IPS DF 6.9 (cell line): ENCODE results near the gene CHRND.
A peak's percentile ranks its signal among the peaks of the same experiment; 100 is the strongest.

ENCODE experiments used
- DNase-seq: peaks from one replicate; pipeline ENCODE4 v3.0.0-alpha.2; 2013; ENCODE audit warnings: low read depth, low spot score
- H3K27ac ChIP-seq: one replicate; pipeline ENCODE4 v1.5.1; 2013; ENCODE audit warnings: low read length, control low read depth
- H3K27me3 ChIP-seq: 2 replicates; pipeline ENCODE4 v1.6.1; 2013; ENCODE audit warnings: mild to moderate bottlenecking, low read length; ENCODE audit not compliant: control insufficient read depth, insufficient read depth
- H3K36me3 ChIP-seq: 2 replicates; pipeline ENCODE4 v1.6.1; 2013; ENCODE audit warnings: low read length; ENCODE audit not compliant: control insufficient read depth, insufficient read depth
- H3K4me1 ChIP-seq: 2 replicates; pipeline ENCODE4 v1.6.1; 2013; ENCODE audit warnings: low read length; ENCODE audit not compliant: control insufficient read depth, insufficient read depth
- H3K4me3 ChIP-seq: 2 replicates; pipeline ENCODE4 v1.5.1; 2013; ENCODE audit warnings: mild to moderate bottlenecking, low read length
- H3K9me3 ChIP-seq: 2 replicates; pipeline ENCODE4 v1.6.1; 2013; ENCODE audit warnings: low read length, inconsistent platforms; ENCODE audit not compliant: control insufficient read depth, insufficient read depth
- WGBS: extraction: QIAGEN DNeasy Blood & Tissue Kit; methylation state at CpG from one replicate; pipeline ENCODE4 v1.1.7; 2013; ENCODE audit warnings: mixed read lengths, missing lambda C conversion rate; ENCODE audit not compliant: insufficient read length, insufficient coverage; 5-methylcytosine and 5-hydroxymethylcytosine counted together

CHRND gene

GRCh38 chr2:232544674-232545073 is 18.7 kb downstream of the CHRND start:
- no peaks in the 10 kb centered on the region for H3K36me3 ChIP-seq

GRCh38 chr2:232545511-232546375 is 19.8 kb downstream of the CHRND start:
- H3K36me3 ChIP-seq: no peaks in the 10 kb centered on the region
- H3K27me3 ChIP-seq: no peaks in the 10 kb centered on the region
- no peaks in the 10 kb centered on the region; the same call in 1 of the 2 replicates for H3K4me1 ChIP-seq
- H3K4me3 ChIP-seq: no peak overlapping the region
- no CpG with 5 or more reads among the region's 17 CpGs for WGBS
- DNase-seq: no peak
- H3K9me3 ChIP-seq: no peaks in the 10 kb centered on the region
- no peak overlapping the region for H3K27ac ChIP-seq

More at GRCh38 chr2:232544674-232545073, 18.7 kb downstream of the CHRND start:
- DNase-seq: no peak
- Histone ChIP-seq H3K27ac (no peak overlapping the region), H3K4me1 (peaks cover under 1% of the 10 kb centered on the region), H3K9me3 (no peaks in the 10 kb centered on the region), H3K4me3 (no peak overlapping the region), H3K27me3 (no peaks in the 10 kb centered on the region)
- WGBS: no CpG with 5 or more reads among the region's 6 CpGs

GRCh38 chr2:232547991-232548390 is 22.0 kb downstream of the CHRND start:
- no CpG with 5 or more reads among the region's 6 CpGs for WGBS
- no peaks in the 10 kb centered on the region for H3K36me3 ChIP-seq

GRCh38 chr2:232549655-232550353 is 23.8 kb downstream of the CHRND start:
- Histone ChIP-seq H3K4me3 (peak overlapping the region; percentile 82; the same call in 1 of the 2 replicates), H3K9me3 (no peaks in the 10 kb centered on the region), H3K4me1 (no peaks in the 10 kb centered on the region), H3K36me3 (no peaks in the 10 kb centered on the region), H3K27me3 (no peaks in the 10 kb centered on the region), H3K27ac (no peak overlapping the region)
- no CpG with 5 or more reads among the region's 21 CpGs for WGBS
- DNase-seq: no peak

More at GRCh38 chr2:232547991-232548390, 22.0 kb downstream of the CHRND start:
- no peak for DNase-seq
- H3K9me3 ChIP-seq: no peaks in the 10 kb centered on the region
- no peaks in the 10 kb centered on the region for H3K4me1 ChIP-seq
- no peaks in the 10 kb centered on the region for H3K27me3 ChIP-seq
- H3K4me3 ChIP-seq: no peak overlapping the region
- H3K27ac ChIP-seq: no peak overlapping the region

- H3K27me3 ChIP-seq: no peaks in the 10 kb centered on the region
- no peaks in the 10 kb centered on the region for H3K36me3 ChIP-seq
- H3K4me1 ChIP-seq: no peaks in the 10 kb centered on the region
These were observed 24.6 kb downstream of the CHRND start, which contains the start of the genes EIF4E2 and TIGD1 for GRCh38 chr2:232550354-232551249. Gene EIF4E2, plus strand, starts transcription at chr2:232550689. Its CDS starts 36 bp downstream, at chr2:232550725. Gene TIGD1, minus strand, starts transcription at chr2:232550557. Its CDS starts 675 bp downstream, at chr2:232549882.

GRCh38 chr2:232551250-232551638 is 25.3 kb downstream of the CHRND start:
- no CpG with 5 or more reads among the region's 7 CpGs for WGBS
- no peaks in the 10 kb centered on the region for H3K27me3 ChIP-seq
- H3K9me3 ChIP-seq: no peaks in the 10 kb centered on the region
- H3K4me1 ChIP-seq: no peaks in the 10 kb centered on the region
- no peak for DNase-seq
- no peak overlapping the region for H3K27ac ChIP-seq
- H3K4me3 ChIP-seq: peak overlapping the region; percentile 82; the same call in 1 of the 2 replicates
- H3K36me3 ChIP-seq: no peaks in the 10 kb centered on the region; the same call in 1 of the 2 replicates

More at GRCh38 chr2:232550354-232551249, 24.6 kb downstream of the CHRND start, which contains the start of the genes EIF4E2 and TIGD1:
- Histone ChIP-seq H3K27ac (no peak within 1 kb of the TSS), H3K4me3 (peak within 1 kb of the TSS; percentile 82), H3K9me3 (no peaks in the 10 kb centered on the region)
- no CpG with 5 or more reads among the region's 81 CpGs for WGBS
- peak; percentile 91 for DNase-seq

- H3K27ac ChIP-seq: no peak overlapping the region
- H3K9me3 ChIP-seq: no peaks in the 10 kb centered on the region
- H3K36me3 ChIP-seq: no peaks in the 10 kb centered on the region; the same call in 1 of the 2 replicates
- no CpG with 5 or more reads among the region's 4 CpGs for WGBS
- no peaks in the 10 kb centered on the region for H3K27me3 ChIP-seq
- no peak for DNase-seq
- no peaks in the 10 kb centered on the region for H3K4me1 ChIP-seq
- H3K4me3 ChIP-seq: no peak overlapping the region
These were observed 25.8 kb downstream of the CHRND start for GRCh38 chr2:232551776-232552175.

- DNase-seq: no peak
- no CpG with 5 or more reads among the region's 3 CpGs for WGBS
- no peak overlapping the region for H3K27ac ChIP-seq
- H3K27me3 ChIP-seq: no peaks in the 10 kb centered on the region
- H3K4me3 ChIP-seq: no peak overlapping the region
- H3K4me1 ChIP-seq: no peaks in the 10 kb centered on the region
- no peaks in the 10 kb centered on the region for H3K9me3 ChIP-seq
- H3K36me3 ChIP-seq: peaks cover 8% of the 10 kb centered on the region; the same call in 1 of the 2 replicates
These were observed 30.5 kb downstream of the CHRND start for GRCh38 chr2:232556426-232556825.

GRCh38 chr2:232562515-232563151 is 36.7 kb downstream of the CHRND start:
- WGBS: no CpG with 5 or more reads among the region's 8 CpGs
- no peak for DNase-seq
- Histone ChIP-seq H3K36me3 (peaks cover 11% of the 10 kb centered on the region; the same call in 1 of the 2 replicates), H3K27ac (no peak overlapping the region), H3K4me1 (no peaks in the 10 kb centered on the region), H3K4me3 (no peak overlapping the region), H3K27me3 (no peaks in the 10 kb centered on the region), H3K9me3 (no peaks in the 10 kb centered on the region)
